ENCODE data around the gene AMFR. TPM values are rescaled to one million over a fixed set of nuclear protein-coding genes. Genes with fewer than 3 reads are reported as not detected.

Gene AMFR
- total RNA-seq, 4 donors from 2014 or later: 110 to 130 (median 126) TPM

DNA sequence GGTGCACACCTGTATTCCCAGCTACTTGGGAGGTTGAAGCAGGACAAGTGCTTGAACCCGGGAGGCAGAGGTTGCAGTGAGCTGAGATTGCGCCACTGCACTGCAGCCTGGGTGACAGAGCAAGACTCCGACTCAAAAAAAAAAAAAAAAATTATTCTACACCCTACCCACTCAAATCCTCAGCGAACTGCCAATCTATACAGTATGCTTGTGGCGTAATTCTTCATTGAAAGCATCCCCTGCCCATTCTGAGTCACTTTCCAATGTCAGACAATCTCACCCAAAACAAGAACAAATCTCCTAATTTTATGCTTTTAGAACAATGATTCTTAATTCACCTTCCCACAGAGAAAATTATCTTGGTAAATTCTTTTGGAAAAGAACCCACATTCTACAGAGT, 12.0 kb downstream of the AMFR start:
- H3K9me3 ChIP-seq: no peaks in the 10 kb centered on the region
- 69% methylated on average over 5 of the region's 5 CpGs for WGBS
- no peaks in the 10 kb centered on the region for H3K27me3 ChIP-seq
- no peak overlapping the region for H3K4me3 ChIP-seq
- peaks cover 30% of the 10 kb centered on the region for H3K36me3 ChIP-seq
- no peak overlapping the region for H3K27ac ChIP-seq
- no peak for DNase-seq (ENCODE audit: low spot score in 2 of 2)
- TF ChIP-seq, protein P1, sequence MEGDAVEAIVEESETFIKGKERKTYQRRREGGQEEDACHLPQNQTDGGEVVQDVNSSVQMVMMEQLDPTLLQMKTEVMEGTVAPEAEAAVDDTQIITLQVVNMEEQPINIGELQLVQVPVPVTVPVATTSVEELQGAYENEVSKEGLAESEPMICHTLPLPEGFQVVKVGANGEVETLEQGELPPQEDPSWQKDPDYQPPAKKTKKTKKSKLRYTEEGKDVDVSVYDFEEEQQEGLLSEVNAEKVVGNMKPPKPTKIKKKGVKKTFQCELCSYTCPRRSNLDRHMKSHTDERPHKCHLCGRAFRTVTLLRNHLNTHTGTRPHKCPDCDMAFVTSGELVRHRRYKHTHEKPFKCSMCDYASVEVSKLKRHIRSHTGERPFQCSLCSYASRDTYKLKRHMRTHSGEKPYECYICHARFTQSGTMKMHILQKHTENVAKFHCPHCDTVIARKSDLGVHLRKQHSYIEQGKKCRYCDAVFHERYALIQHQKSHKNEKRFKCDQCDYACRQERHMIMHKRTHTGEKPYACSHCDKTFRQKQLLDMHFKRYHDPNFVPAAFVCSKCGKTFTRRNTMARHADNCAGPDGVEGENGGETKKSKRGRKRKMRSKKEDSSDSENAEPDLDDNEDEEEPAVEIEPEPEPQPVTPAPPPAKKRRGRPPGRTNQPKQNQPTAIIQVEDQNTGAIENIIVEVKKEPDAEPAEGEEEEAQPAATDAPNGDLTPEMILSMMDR (IDR thresholded peaks at IDR 0.05): no peak
- TF ChIP-seq EP300 (IDR thresholded peaks at IDR 0.05): no peak
- TF ChIP-seq POLR2AphosphoS5 (IDR thresholded peaks at IDR 0.05): no peak
- TF ChIP-seq POLR2A (IDR thresholded peaks at IDR 0.05): no peak
- H3K4me1 ChIP-seq: peaks cover 6% of the 10 kb centered on the region

DNA sequence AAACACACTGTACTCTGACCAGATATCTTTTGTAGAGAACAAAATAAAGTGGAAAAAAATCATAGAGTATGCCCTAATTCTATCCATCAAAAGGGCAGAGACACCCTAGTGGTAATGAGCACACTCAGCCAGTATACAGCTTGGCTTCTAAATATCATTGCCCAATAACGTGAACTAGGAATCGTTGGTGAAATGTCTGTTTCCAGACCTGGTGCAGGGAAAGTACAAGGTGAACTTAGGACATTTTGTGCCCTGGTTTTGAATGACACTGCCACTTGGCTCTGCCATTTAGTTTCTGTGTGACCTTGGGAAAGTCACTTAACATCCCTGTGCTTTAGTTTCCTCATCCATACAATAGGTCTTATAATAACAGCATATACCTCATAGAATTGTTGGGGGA, 13.7 kb downstream of the AMFR start:
- Histone ChIP-seq H3K36me3 (peaks cover 41% of the 10 kb centered on the region), H3K27ac (no peak overlapping the region), H3K4me3 (no peak overlapping the region), H3K4me1 (peaks cover 6% of the 10 kb centered on the region), H3K9me3 (no peaks in the 10 kb centered on the region), H3K27me3 (no peaks in the 10 kb centered on the region)
- WGBS: 98% methylated on average over 2 of the region's 2 CpGs
- DNase-seq (ENCODE audit: low spot score in 2 of 2): no peak
- TF ChIP-seq POLR2AphosphoS5 (IDR thresholded peaks at IDR 0.05): no peak
- no peak for TF ChIP-seq POLR2A (IDR thresholded peaks at IDR 0.05)
- TF ChIP-seq, protein P1 (IDR thresholded peaks at IDR 0.05): no peak
- no peak for TF ChIP-seq EP300 (IDR thresholded peaks at IDR 0.05)

DNA sequence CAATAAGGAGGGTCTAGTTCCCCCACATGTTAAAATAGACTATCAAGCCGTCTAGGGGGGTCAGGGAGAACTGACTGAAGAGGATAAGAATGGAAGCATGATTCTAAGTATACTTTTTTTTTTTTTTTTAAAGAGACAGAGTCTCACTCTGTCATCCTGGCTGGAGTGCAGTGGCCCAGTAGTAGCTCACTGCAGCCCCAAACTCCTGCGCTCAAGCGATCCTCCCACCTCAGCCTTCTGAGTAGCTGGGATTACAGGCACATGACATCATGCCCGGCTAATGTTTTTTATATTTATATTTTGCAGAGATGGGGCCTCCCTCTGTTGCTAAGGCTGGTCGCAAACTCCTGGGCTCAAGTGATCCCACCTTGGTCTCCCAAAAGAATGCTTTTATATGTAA, 14.2 kb downstream of the AMFR start:
- Histone ChIP-seq H3K36me3 (peaks cover 41% of the 10 kb centered on the region), H3K4me3 (no peak overlapping the region), H3K27me3 (no peaks in the 10 kb centered on the region), H3K27ac (no peak overlapping the region), H3K4me1 (peaks cover 6% of the 10 kb centered on the region), H3K9me3 (no peaks in the 10 kb centered on the region)
- no peak for DNase-seq (ENCODE audit: low spot score in 2 of 2)
- 91% methylated on average over 5 of the region's 5 CpGs for WGBS
- TF ChIP-seq POLR2A (IDR thresholded peaks at IDR 0.05): no peak
- no peak for TF ChIP-seq EP300 (IDR thresholded peaks at IDR 0.05)

DNA sequence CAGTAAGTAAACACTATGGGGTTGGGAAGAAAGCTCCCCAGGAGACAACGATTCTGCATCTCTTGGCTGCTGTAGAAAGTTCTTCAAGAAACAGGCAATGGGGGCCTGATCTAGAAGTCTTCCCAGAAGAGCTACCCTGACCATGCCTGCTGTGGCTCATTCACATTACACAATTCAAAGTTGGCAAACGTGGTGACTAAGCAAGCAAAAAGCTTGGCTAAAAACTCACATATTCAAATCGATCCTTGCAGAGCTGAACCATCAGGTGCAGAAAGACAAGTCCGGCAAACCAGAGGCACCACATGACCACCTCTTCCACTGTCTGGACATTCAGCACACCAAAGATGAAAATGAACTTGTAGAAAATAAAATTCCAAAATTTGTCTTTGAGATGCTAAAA, 16.1 kb downstream of the AMFR start:
- H3K4me1 ChIP-seq: no peaks in the 10 kb centered on the region
- peaks cover 56% of the 10 kb centered on the region for H3K36me3 ChIP-seq
- no peak for DNase-seq (ENCODE audit: low spot score in 2 of 2)
- no peak overlapping the region for H3K27ac ChIP-seq
- H3K27me3 ChIP-seq: no peaks in the 10 kb centered on the region
- no peaks in the 10 kb centered on the region for H3K9me3 ChIP-seq
- H3K4me3 ChIP-seq: no peak overlapping the region
- 61% methylated on average over 4 of the region's 4 CpGs for WGBS
- TF ChIP-seq POLR2A (IDR thresholded peaks at IDR 0.05) (no peak), EP300 (IDR thresholded peaks at IDR 0.05) (no peak), POLR2AphosphoS5 (IDR thresholded peaks at IDR 0.05) (no peak)
- TF ChIP-seq, protein P1 (IDR thresholded peaks at IDR 0.05): no peak

DNA sequence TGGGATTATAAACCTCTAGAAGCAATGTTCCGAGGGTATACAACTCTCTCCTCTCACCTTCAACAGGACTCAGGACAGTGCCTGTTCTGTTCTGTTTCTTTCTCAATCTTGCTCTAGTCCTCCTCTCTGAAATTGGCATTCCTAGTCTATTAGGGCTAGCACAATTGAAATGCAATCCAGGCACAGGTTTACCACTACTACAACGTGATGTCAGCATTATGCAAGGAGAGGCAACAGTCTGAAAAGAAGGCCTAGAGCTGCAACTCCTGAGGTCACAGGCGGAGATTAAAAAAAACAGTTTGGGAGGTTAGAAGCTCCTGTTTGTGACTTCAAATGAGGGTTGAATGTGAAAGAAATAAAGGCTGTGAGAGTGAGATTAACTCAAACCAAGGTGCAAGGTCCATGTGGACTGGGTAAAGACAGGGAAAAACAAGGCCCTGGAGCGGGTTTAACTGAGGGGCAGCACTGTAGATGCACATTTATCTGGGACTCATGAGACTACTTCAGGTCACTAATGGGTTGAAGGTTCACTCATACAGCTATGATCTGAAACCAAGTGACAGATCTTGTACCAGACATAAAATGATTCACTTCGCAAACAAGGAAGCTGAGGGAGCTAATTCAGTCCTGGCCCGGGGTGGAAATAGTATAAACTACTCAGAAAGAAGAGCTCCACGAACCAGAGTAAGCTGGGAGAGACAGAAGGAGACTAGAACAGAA, 16.8 kb downstream of the AMFR start:
- no peak overlapping the region for H3K4me3 ChIP-seq
- no peak for DNase-seq (ENCODE audit: low spot score in 2 of 2)
- 76% methylated on average over 7 of the region's 7 CpGs for WGBS
- H3K36me3 ChIP-seq: peaks cover 62% of the 10 kb centered on the region
- TF ChIP-seq EP300 (IDR thresholded peaks at IDR 0.05) (no peak), POLR2AphosphoS5 (IDR thresholded peaks at IDR 0.05) (no peak), POLR2A (IDR thresholded peaks at IDR 0.05) (no peak)
- TF ChIP-seq, protein P1 (IDR thresholded peaks at IDR 0.05): no peak
- H3K9me3 ChIP-seq: no peaks in the 10 kb centered on the region
- no peaks in the 10 kb centered on the region for H3K4me1 ChIP-seq
- no peak overlapping the region for H3K27ac ChIP-seq
- H3K27me3 ChIP-seq: no peaks in the 10 kb centered on the region

All from suprapubic skin (tissue), 4 donors.